Stimulated activated CD4-positive, alpha-beta T cell treated with anti-CD3 and anti-CD28 coated beads, Interleukin-2, amount 100 ng/mL, for 4 hours (primary cell): Measurements from ENCODE around the gene NOD2.

Experiments used
- DNase-seq: peaks from one replicate; pipeline ENCODE4 v3.0.0-alpha.2; 2020; ENCODE audit warnings: low read depth

The NOD2 gene

DNA sequence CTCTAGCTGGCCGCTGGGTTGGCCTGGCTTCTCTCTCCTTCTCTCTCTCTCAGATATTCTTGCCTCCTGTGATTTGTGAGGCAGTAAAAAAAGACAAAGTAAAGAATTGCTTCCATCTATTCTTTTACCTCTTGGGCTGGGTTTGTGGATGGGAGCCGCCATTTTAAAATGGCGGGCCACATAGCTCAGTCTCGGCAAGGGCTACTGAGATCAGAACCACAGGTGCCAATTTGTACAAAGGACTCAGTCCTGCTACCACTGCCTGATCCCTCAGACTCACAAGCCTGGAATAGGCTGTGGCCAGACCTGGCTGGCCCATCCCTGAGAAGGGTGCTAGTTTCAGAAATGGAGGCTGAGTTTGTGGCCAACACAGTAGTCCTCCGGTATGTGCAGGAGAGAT is 24.1 kb downstream of the NOD2 start:
- DNase-seq: no peak

- no peak for DNase-seq
Measured at GRCh38 chr16:50718061-50718760, 24.8 kb downstream of the NOD2 start.

DNA sequence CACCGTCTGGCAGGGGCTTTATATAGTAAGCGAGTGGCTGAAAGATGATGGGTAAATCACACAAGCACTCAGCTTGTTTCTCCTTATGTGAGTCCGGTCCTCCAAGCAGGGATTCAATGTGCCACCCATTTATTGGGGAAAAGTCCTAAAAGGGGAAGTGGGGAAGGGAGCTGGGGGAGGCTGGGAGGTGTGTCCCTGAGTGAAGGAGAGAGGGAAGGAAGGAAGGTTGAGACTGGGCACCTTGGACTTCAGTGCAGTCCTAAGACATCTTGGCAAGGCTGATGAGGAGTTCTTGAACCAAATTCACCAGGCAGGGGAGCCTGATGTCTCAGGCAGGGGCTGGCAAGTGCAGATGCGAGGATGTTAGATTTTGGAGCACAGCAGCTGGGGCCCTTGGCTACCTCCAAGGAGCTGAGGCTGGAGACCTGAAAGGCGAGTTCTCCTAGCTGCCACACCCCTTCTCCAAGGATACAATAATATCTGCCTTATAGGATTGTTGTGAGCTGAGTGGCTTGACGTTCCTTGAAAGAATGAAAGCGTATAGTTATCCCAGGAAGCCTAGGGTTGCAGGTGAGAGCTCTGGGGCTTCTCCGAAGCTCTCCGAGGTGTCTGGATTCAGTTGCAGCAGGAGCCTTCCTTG is 25.5 kb downstream of the NOD2 start:
- no peak for DNase-seq

GRCh38 chr16:50719401-50720337 is 26.3 kb downstream of the NOD2 start:
- no peak for DNase-seq

DNA sequence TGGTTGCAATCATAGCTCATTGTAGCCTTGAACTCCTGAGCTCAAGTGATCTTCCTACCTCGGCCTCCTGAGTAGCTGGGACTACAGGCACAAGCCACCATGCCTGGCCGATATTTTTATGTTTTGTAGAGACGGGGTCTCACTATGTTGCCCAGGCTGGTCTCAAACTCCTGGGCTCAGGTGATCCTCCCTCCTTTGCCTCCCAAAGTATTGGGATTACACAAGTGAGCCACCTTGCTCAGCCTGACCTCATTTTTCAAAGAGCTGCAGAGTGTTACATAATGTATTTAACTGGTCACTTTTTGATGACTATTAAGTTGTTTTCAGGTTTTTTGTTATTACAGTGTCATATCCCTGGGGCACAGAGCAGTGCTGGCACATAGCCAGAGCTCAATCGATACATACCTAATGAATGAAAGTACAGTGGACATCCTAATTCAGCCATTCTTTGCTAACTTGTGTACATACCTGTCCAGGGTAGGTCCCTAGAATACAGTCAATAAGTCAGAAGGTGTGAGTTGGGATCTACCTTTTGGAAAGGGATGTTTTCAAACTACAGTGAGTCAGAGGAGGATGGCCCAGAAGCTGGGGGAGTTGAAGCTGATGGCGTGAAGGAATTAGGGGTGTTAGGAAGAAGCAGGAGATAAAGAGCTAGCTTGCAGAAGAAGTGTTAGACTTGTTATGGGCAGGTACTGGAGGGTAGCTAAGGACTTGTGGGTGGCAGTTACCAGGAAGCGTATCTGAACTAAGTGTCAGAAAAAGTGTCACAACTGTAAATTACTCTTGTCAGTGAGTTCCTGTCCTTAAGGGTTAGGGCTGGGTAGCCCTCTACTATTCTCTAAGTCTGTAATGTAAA is 28.4 kb downstream of the NOD2 start:
- no peak for DNase-seq

DNA sequence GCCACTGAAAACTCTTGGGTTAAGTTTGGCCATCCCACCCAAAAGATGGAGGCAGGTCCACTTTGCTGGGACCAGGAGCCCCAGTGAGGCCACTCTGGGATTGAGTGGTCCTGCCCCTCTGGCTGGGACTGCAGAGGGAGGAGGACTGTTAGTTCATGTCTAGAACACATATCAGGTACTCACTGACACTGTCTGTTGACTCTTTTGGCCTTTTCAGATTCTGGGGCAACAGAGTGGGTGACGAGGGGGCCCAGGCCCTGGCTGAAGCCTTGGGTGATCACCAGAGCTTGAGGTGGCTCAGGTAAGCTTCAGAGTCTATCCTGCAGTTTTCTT is 29.0 kb downstream of the NOD2 start:
- no peak for DNase-seq

DNA sequence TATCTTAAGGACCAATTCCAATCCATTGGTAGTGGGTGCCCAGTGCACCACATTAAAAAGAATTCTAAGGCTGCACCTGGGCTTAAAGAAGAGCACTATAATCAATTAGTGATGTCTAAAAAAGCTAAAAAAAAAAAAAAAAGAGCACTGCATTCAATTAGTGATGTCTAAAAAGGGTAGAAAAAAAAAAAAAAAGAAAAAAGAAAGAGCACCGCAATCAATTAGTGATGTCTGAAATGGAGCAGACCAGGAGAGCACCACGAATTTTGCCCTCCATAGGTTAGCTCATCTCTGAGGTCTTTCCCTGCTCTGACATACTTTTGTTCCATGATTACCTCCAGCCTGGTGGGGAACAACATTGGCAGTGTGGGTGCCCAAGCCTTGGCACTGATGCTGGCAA is 29.6 kb downstream of the NOD2 start:
- DNase-seq: no peak

DNA sequence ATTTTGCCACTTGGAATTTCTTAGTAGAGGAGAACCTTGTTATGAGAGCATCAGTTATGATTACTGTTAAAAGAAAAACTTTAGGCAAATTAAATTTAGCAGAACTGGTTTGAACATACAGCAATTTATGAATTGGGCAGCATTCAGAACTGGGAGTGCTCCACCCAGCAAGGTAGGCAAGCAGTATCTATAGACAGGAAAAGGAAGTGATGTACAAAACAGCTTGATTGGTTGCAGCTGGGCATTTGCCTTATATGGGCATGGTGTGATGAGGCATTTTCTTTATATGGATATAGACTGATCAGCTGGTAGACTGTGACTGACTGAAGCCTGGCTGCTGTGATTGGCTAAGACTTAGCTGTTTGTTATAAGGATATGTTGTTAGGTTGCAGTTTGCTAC is 30.9 kb downstream of the NOD2 start:
- DNase-seq: no peak

DNA sequence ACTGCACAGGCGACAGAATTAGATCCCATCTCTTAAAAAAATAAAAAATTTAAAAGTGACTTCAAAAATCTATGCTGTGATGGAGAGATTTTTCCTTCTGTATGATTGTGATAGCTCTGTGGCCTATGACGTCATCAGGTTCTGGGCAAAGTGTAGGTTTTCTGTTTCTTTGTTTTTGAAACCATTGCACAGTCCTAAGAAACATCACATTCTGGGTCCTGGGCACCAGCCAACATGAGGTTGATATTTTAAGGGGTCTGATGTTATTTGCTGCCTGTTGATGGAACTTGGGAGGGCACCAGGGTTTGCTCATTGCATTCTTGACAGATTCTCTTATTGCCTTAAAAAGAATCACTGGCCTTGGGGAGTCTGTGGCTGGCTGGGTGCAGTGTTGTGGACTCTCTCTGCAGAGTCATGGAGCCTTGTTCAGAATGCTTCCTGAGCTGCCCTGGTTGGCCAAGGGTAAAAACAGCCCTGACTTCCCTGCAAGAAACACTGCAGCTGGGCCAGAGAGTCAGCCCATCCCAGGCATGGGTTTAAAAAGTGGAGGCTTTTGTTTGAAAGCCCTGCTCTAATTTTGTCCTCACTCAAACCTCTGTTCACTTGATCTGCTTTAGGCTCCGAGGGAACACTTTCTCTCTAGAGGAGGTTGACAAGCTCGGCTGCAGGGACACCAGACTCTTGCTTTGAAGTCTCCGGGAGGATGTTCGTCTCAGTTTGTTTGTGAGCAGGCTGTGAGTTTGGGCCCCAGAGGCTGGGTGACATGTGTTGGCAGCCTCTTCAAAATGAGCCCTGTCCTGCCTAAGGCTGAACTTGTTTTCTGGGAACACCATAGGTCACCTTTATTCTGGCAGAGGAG is 38.0 kb downstream of the NOD2 start:
- no peak for DNase-seq

GRCh38 chr16:50731989-50732832 is 38.8 kb downstream of the NOD2 start:
- no peak for DNase-seq

GRCh38 chr16:50733468-50733867 is 40.1 kb downstream of the NOD2 start:
- no peak for DNase-seq

DNA sequence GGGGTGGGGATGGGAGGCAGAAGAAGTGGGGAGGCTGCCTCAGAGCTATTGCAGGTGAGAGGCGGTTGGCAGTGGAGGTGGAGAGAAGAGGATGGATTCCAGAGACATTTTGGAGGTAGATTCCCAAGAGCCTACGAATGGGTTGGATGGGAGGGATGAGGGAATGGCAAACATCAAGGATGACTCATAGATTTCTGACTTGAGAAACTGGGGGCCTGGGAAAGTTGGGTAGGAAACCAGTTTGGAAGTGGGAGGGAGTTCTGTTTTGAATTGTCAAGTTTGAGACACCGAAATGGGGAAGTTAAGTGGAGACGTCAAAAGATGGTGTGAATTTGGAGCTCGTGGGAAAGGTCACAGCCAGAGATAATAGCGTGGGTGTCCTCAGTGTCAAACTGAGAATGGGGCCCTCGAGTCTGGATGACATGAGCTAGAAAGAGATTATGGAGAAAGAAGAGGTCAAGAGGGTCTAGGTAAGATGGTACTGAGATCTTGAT is 42.3 kb downstream of the NOD2 start:
- no peak for DNase-seq

- DNase-seq: no peak
Measured at GRCh38 chr16:50736448-50736847, 43.0 kb downstream of the NOD2 start.

DNA sequence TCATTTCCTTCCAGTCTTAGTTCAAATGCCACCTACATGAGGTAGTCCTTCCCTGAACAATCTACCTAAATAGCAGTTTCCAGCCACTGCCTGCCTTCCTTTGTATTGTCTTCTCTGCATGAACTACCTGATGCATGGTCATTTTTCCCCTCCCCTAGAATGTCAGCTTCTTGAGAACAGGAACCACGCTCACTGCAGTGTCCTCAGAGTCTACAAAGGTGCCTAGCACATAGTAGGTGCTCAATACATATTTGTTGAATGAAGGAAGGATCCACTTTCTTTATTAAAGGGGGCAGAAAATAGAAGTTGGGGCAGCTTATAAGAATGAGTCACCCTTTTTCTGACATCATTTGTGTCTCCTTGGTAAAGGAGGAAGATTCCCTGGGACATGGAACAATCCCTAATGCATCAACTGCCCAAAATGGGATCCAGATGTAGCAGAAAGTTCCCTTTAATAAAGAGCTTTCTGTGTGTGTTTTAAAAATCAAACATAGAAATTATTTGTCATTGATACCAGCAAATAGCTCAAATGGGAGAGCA is 44.1 kb downstream of the NOD2 start:
- no peak for DNase-seq

GRCh38 chr16:50739031-50739430 is 45.6 kb downstream of the NOD2 start:
- no peak for DNase-seq

DNA sequence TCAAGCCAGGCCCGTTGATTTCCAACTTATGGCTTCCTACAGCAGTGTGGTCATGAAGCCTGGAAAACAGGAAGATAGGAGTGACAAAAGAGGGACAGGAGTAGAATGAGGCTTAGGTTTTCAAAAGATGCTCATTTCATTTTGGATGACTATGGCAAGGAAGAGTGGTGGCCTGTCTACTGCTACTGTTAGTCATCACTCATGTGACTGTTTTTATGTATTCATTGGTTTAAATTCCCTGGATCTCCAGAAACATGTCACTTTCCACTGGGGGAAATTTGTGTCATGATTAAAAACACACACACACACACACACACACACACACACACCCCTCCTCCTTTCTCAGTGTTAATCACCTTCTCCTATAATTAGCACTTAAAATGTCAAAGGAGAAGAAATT is 47.3 kb downstream of the NOD2 start:
- DNase-seq: no peak

GRCh38 chr16:50741225-50741780 is 47.9 kb downstream of the NOD2 start:
- DNase-seq: no peak

DNA sequence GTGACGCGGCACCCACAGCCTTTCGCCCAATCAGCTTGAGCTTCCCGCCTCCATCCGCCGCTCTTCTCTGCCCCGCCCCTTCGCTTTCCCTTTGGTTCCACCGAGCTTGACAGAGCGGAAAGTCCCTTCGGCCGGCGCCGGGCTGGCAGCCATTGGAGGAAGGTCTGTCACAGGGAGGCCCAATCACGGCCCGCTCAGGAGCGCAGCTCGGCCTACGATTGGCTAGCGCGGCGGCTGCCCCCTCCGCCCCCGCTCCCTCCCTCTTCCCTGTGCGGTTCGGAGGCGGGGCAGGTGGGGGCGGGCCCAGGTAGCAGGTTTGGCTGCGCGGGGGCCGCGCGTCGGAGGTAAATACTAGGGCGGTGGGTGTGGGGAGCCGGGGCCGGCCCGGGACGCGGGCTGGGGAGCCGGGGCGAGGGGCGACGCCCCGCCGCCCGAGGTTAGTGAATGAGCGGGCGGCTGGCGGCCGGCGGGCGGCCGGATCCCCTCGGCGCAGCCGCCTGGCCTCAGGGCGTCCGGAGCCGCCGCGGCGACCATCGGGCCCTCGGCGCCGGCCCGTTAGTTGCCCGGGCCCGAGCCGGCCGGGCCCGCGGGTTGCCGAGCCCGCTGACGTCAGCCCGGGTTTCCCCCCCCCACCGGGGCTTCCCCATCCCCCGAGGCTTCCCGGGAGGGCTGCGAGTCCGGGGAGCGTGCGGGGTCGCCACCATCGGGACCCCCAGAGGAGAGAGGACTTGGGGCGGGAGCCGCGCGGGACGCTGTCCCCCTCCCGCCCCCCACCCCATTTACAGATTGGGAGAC is 48.6 kb downstream of the NOD2 start, which contains the start of gene CYLD:
CYLD (plus strand) TSS at position 306 of the 795 bp plus-strand sequence. CDS start 7,613 bp downstream, outside the sequence.
- peak; percentile 100 for DNase-seq
